ENCODE data around the gene TNFSF10.

Gene TNFSF10

GRCh38 chr3:172544404-172544803, 21.2 kb upstream of the TNFSF10 start:
- H3K4me3 ChIP-seq (ENCODE audit: low read depth, low read length), result no peak overlapping the region
- in situ Hi-C loops (cut with HindIII; ENCODE audit: low sequenced_read_pairs), result no loop called here
- no peak for TF ChIP-seq CTCF (IDR thresholded peaks at IDR 0.05; ENCODE audit: low read depth, low read length)
- DNase-seq (ENCODE audit: low read depth, low spot score), result no peak

GRCh38 chr3:172543884-172544283, 20.7 kb upstream of the TNFSF10 start:
- no peak for DNase-seq (ENCODE audit: low read depth, low spot score)
- H3K4me3 ChIP-seq (ENCODE audit: low read depth, low read length), result no peak overlapping the region
- in situ Hi-C loops (cut with HindIII; ENCODE audit: low sequenced_read_pairs), result no loop called here
- TF ChIP-seq CTCF (IDR thresholded peaks at IDR 0.05; ENCODE audit: low read depth, low read length), result no peak

GRCh38 chr3:172543419-172543818, 20.2 kb upstream of the TNFSF10 start:
- no peak for DNase-seq (ENCODE audit: low read depth, low spot score)
- in situ Hi-C loops (cut with HindIII; ENCODE audit: low sequenced_read_pairs), result no loop called here
- TF ChIP-seq CTCF (IDR thresholded peaks at IDR 0.05; ENCODE audit: low read depth, low read length), result no peak

GRCh38 chr3:172542999-172543398, 19.8 kb upstream of the TNFSF10 start:
- no peak overlapping the region for H3K4me3 ChIP-seq (ENCODE audit: low read depth, low read length)
- no peak for DNase-seq (ENCODE audit: low read depth, low spot score)
- in situ Hi-C loops (cut with HindIII; ENCODE audit: low sequenced_read_pairs), result no loop called here
- no peak for TF ChIP-seq CTCF (IDR thresholded peaks at IDR 0.05; ENCODE audit: low read depth, low read length)

More at GRCh38 chr3:172543419-172543818, 20.2 kb upstream of the TNFSF10 start:
- no peak overlapping the region for H3K4me3 ChIP-seq (ENCODE audit: low read depth, low read length)

GRCh38 chr3:172541945-172542488, 18.8 kb upstream of the TNFSF10 start:
- DNase-seq (ENCODE audit: low read depth, low spot score), result no peak
- H3K4me3 ChIP-seq (ENCODE audit: low read depth, low read length), result no peak overlapping the region
- no peak for TF ChIP-seq CTCF (IDR thresholded peaks at IDR 0.05; ENCODE audit: low read depth, low read length)
- in situ Hi-C loops (cut with HindIII; ENCODE audit: low sequenced_read_pairs), result no loop called here

- in situ Hi-C loops (cut with HindIII; ENCODE audit: low sequenced_read_pairs), result no loop called here
- no peak for TF ChIP-seq CTCF (IDR thresholded peaks at IDR 0.05; ENCODE audit: low read depth, low read length)
Observed at GRCh38 chr3:172540049-172540448, 16.8 kb upstream of the TNFSF10 start.

GRCh38 chr3:172539273-172539672, 16.0 kb upstream of the TNFSF10 start:
- no peak for TF ChIP-seq CTCF (IDR thresholded peaks at IDR 0.05; ENCODE audit: low read depth, low read length)
- no peak for DNase-seq (ENCODE audit: low read depth, low spot score)
- in situ Hi-C loops (cut with HindIII; ENCODE audit: low sequenced_read_pairs), result no loop called here
- H3K4me3 ChIP-seq (ENCODE audit: low read depth, low read length), result no peak overlapping the region

More at GRCh38 chr3:172540049-172540448, 16.8 kb upstream of the TNFSF10 start:
- H3K4me3 ChIP-seq (ENCODE audit: low read depth, low read length), result no peak overlapping the region
- DNase-seq (ENCODE audit: low read depth, low spot score), result no peak

Data from astrocyte of the spinal cord (primary cell).